Adipocyte (in vitro differentiated cells): ENCODE measurements around the gene TMEM144.

Experiments used
- DNase-seq: peaks from one replicate; pipeline ENCODE4 v3.0.0-alpha.2; 2015; ENCODE audit warnings: low read depth
- H3K27me3 ChIP-seq: replicated peaks from 2 replicates; pipeline ENCODE4 v1.7.0; 2013; ENCODE audit warnings: mild to moderate bottlenecking, low read length, moderate library complexity; ENCODE audit not compliant: control insufficient read depth, insufficient read depth
- H3K36me3 ChIP-seq: 2 replicates; pipeline ENCODE4 v1.7.0; 2013; ENCODE audit warnings: low read length, mild to moderate bottlenecking, moderate library complexity; ENCODE audit not compliant: control insufficient read depth, insufficient read depth, severe bottlenecking
- H3K4me1 ChIP-seq: 2 replicates; pipeline ENCODE4 v1.7.0; 2013; ENCODE audit warnings: mild to moderate bottlenecking, low read length, moderate library complexity; ENCODE audit not compliant: control insufficient read depth, insufficient read depth
- H3K4me3 ChIP-seq: 2 replicates; pipeline ENCODE4 v1.7.0; 2013; ENCODE audit warnings: mild to moderate bottlenecking, low read length, moderate library complexity
- H3K9ac ChIP-seq: 2 replicates; pipeline ENCODE4 v1.7.0; 2013; ENCODE audit warnings: mild to moderate bottlenecking, low read length, moderate library complexity
- H3K9me3 ChIP-seq: 2 replicates; pipeline ENCODE4 v1.7.0; 2013; ENCODE audit warnings: mild to moderate bottlenecking, low read length, moderate library complexity; ENCODE audit not compliant: control insufficient read depth

The TMEM144 gene

GRCh38 chr4:158238575-158238974 is 28.3 kb downstream of the TMEM144 start:
- H3K9ac ChIP-seq, result no peak overlapping the region
- peaks cover 7% of the 10 kb centered on the region for H3K4me1 ChIP-seq
- H3K36me3 ChIP-seq, result no peaks in the 10 kb centered on the region
- no peak overlapping the region for H3K4me3 ChIP-seq
- no peak for DNase-seq
- no peaks in the 10 kb centered on the region for H3K9me3 ChIP-seq
- H3K27me3 ChIP-seq, result no peaks in the 10 kb centered on the region

- H3K4me1 ChIP-seq, result peaks cover 7% of the 10 kb centered on the region
Measured at GRCh38 chr4:158239196-158239595, 28.9 kb downstream of the TMEM144 start.

GRCh38 chr4:158243071-158243470 is 32.8 kb downstream of the TMEM144 start:
- H3K36me3 ChIP-seq, result peaks cover 5% of the 10 kb centered on the region
- no peak overlapping the region for H3K9ac ChIP-seq
- no peak overlapping the region for H3K4me3 ChIP-seq
- H3K4me1 ChIP-seq, result no peaks in the 10 kb centered on the region
- no peaks in the 10 kb centered on the region for H3K27me3 ChIP-seq
- no peak for DNase-seq
- no peaks in the 10 kb centered on the region for H3K9me3 ChIP-seq

More at GRCh38 chr4:158239196-158239595, 28.9 kb downstream of the TMEM144 start:
- H3K4me3 ChIP-seq, result no peak overlapping the region
- H3K36me3 ChIP-seq, result no peaks in the 10 kb centered on the region
- no peak for DNase-seq
- H3K27me3 ChIP-seq, result no peaks in the 10 kb centered on the region
- H3K9ac ChIP-seq, result no peak overlapping the region
- H3K9me3 ChIP-seq, result no peaks in the 10 kb centered on the region

- peaks cover 3% of the 10 kb centered on the region for H3K36me3 ChIP-seq
- H3K4me3 ChIP-seq, result no peak overlapping the region
- no peaks in the 10 kb centered on the region for H3K27me3 ChIP-seq
- no peaks in the 10 kb centered on the region for H3K4me1 ChIP-seq
- H3K9ac ChIP-seq, result no peak overlapping the region
- H3K9me3 ChIP-seq, result no peaks in the 10 kb centered on the region
- no peak for DNase-seq
Measured at GRCh38 chr4:158250321-158250720, 40.0 kb downstream of the TMEM144 start.

- DNase-seq, result peak; percentile 90
- Histone ChIP-seq H3K4me1 (peaks cover 5% of the 10 kb centered on the region), H3K9ac (no peak overlapping the region), H3K9me3 (no peaks in the 10 kb centered on the region), H3K36me3 (no peaks in the 10 kb centered on the region), H3K4me3 (no peak overlapping the region), H3K27me3 (no peaks in the 10 kb centered on the region)
Measured at GRCh38 chr4:158253350-158253980, 43.2 kb downstream of the TMEM144 start.

GRCh38 chr4:158254292-158254691 is 44.0 kb downstream of the TMEM144 start:
- no peak overlapping the region for H3K9ac ChIP-seq
- H3K9me3 ChIP-seq, result no peaks in the 10 kb centered on the region
- no peaks in the 10 kb centered on the region for H3K27me3 ChIP-seq
- no peak for DNase-seq
- peaks cover 5% of the 10 kb centered on the region for H3K4me1 ChIP-seq
- no peaks in the 10 kb centered on the region for H3K36me3 ChIP-seq
- H3K4me3 ChIP-seq, result no peak overlapping the region

- Histone ChIP-seq H3K36me3 (no peaks in the 10 kb centered on the region), H3K9ac (no peak overlapping the region), H3K9me3 (no peaks in the 10 kb centered on the region), H3K4me3 (no peak overlapping the region), H3K4me1 (peaks cover 12% of the 10 kb centered on the region), H3K27me3 (no peaks in the 10 kb centered on the region)
- DNase-seq, result peak; percentile 81
Measured at GRCh38 chr4:158255727-158256324, 45.5 kb downstream of the TMEM144 start.

GRCh38 chr4:158259955-158260575 is 49.8 kb downstream of the TMEM144 start:
- DNase-seq, result peak; percentile 83
- Histone ChIP-seq H3K9me3 (no peaks in the 10 kb centered on the region), H3K27me3 (no peaks in the 10 kb centered on the region), H3K4me3 (peak overlapping the region; percentile 5), H3K4me1 (peaks cover 13% of the 10 kb centered on the region), H3K9ac (peak overlapping the region; percentile 50), H3K36me3 (no peaks in the 10 kb centered on the region)

GRCh38 chr4:158261480-158261879 is 51.2 kb downstream of the TMEM144 start:
- Histone ChIP-seq H3K9me3 (no peaks in the 10 kb centered on the region), H3K4me1 (peaks cover 8% of the 10 kb centered on the region), H3K27me3 (no peaks in the 10 kb centered on the region), H3K36me3 (no peaks in the 10 kb centered on the region), H3K9ac (no peak overlapping the region), H3K4me3 (no peak overlapping the region)
- DNase-seq, result no peak

- DNase-seq, result no peak
- no peaks in the 10 kb centered on the region for H3K4me1 ChIP-seq
- no peaks in the 10 kb centered on the region for H3K27me3 ChIP-seq
- no peaks in the 10 kb centered on the region for H3K9me3 ChIP-seq
- H3K4me3 ChIP-seq, result no peak overlapping the region
- no peak overlapping the region for H3K9ac ChIP-seq
- H3K36me3 ChIP-seq, result no peaks in the 10 kb centered on the region
Measured at GRCh38 chr4:158268553-158268952, 58.3 kb downstream of the TMEM144 start.

- no peaks in the 10 kb centered on the region for H3K36me3 ChIP-seq
- no peak overlapping the region for H3K9ac ChIP-seq
- H3K9me3 ChIP-seq, result no peaks in the 10 kb centered on the region
- no peak overlapping the region for H3K4me3 ChIP-seq
- H3K4me1 ChIP-seq, result peaks cover 9% of the 10 kb centered on the region
- DNase-seq, result no peak
- H3K27me3 ChIP-seq, result no peaks in the 10 kb centered on the region
Measured at GRCh38 chr4:158274636-158275035, 64.3 kb downstream of the TMEM144 start.
